ENCODE data around the gene CER1. TPM values are rescaled to one million over a fixed set of nuclear protein-coding genes. Genes with fewer than 3 reads are reported as not detected.

The CER1 gene
- total and polyA plus RNA-seq, 2 experiments from 2014 or later, result 0.53 TPM; not detected in 1

- Histone ChIP-seq H4K20me1 (ENCODE audit: insufficient read depth, poor library complexity, severe bottlenecking) (no peaks in the 10 kb centered on the region), H3K36me3 (replicated peaks; ENCODE audit: insufficient read depth, low read depth) (no peaks in the 10 kb centered on the region), H3K27me3 (no peaks in the 10 kb centered on the region), H2AFZ (no peak overlapping the region), H3K27ac (peak overlapping the region; percentile 71), H3K79me2 (no peaks in the 10 kb centered on the region), H3K4me2 (no peak overlapping the region), H3K9me2 (replicated peaks; ENCODE audit: insufficient read depth) (no peaks in the 10 kb centered on the region), H3K4me3 (no peak overlapping the region), H3K9me3 (ENCODE audit: low read depth) (no peaks in the 10 kb centered on the region), H3K4me1 (ENCODE audit: insufficient read depth) (no peaks in the 10 kb centered on the region)
- TF ChIP-seq EZH2phosphoT487 (IDR thresholded peaks at IDR 0.05; ENCODE audit: low read depth, severe bottlenecking, unreplicated experiment), result no peak
- no peak for TF ChIP-seq EZH2 (IDR thresholded peaks at IDR 0.05; ENCODE audit: borderline replicate concordance)
- TF ChIP-seq CTCF (IDR thresholded peaks at IDR 0.05; ENCODE audit: poor library complexity), result no peak
- DNase-seq (ENCODE audit: low spot score), result no peak
- WGBS (ENCODE audit: low lambda C conversion rate, missing lambda C conversion rate), result 93% methylated on average over 1 of the region's 1 CpG
These were observed 8.9 kb upstream of the CER1 start for GRCh38 chr9:14731294-14731981.

DNA sequence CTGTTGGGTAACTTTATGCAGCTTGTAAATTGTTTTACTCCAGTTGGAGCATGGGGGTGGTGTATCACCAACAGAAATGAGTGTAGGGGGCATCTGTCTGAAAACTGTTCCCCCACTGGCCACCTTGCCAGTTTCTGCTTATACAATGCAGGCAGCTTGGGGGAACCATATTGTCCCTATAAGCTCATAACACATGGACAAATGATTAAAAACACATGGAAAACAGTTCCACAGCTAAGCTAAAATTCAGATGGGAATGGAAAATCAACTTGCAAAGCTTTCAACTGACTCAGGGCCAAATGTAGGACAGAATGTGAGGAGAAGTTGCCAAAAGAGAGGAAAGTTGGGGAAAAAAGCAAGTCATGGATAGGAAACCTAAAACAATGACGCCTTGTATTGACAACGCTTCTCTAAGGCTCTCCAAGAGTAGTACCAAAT is 7.9 kb upstream of the CER1 start:
- H3K27ac ChIP-seq, result peak overlapping the region; percentile 86
- no peak for TF ChIP-seq CTCF (IDR thresholded peaks at IDR 0.05; ENCODE audit: poor library complexity)
- peak; percentile 59 for DNase-seq (ENCODE audit: low spot score)

GRCh38 chr9:14723301-14723700 is 768 bp upstream of the CER1 start:
- DNase-seq (ENCODE audit: low spot score), result no peak
- no peak overlapping the region for H2AFZ ChIP-seq
- 36% methylated on average over 4 of the region's 4 CpGs for WGBS (ENCODE audit: low lambda C conversion rate, missing lambda C conversion rate)
- H3K4me3 ChIP-seq, result no peak overlapping the region
- peaks cover 7% of the 10 kb centered on the region for H3K27me3 ChIP-seq
- no peaks in the 10 kb centered on the region for H3K79me2 ChIP-seq
- no peaks in the 10 kb centered on the region for H4K20me1 ChIP-seq (ENCODE audit: insufficient read depth, poor library complexity, severe bottlenecking)
- no peak overlapping the region for H3K27ac ChIP-seq
- no peaks in the 10 kb centered on the region for H3K36me3 ChIP-seq (replicated peaks; ENCODE audit: insufficient read depth, low read depth)
- no peak for TF ChIP-seq EZH2phosphoT487 (IDR thresholded peaks at IDR 0.05; ENCODE audit: low read depth, severe bottlenecking, unreplicated experiment)
- TF ChIP-seq EZH2 (IDR thresholded peaks at IDR 0.05; ENCODE audit: borderline replicate concordance), result no peak
- TF ChIP-seq CTCF (IDR thresholded peaks at IDR 0.05; ENCODE audit: poor library complexity), result no peak
- no peaks in the 10 kb centered on the region for H3K9me2 ChIP-seq (replicated peaks; ENCODE audit: insufficient read depth)
- no peaks in the 10 kb centered on the region for H3K9me3 ChIP-seq (ENCODE audit: low read depth)
- H3K4me2 ChIP-seq, result no peak overlapping the region
- no peaks in the 10 kb centered on the region for H3K4me1 ChIP-seq (ENCODE audit: insufficient read depth)

More for the DNA sequence above, 7.9 kb upstream of the CER1 start:
- Histone ChIP-seq H2AFZ (no peak overlapping the region), H3K4me1 (ENCODE audit: insufficient read depth) (no peaks in the 10 kb centered on the region), H3K9me3 (ENCODE audit: low read depth) (no peaks in the 10 kb centered on the region), H3K4me3 (no peak overlapping the region), H3K79me2 (no peaks in the 10 kb centered on the region), H3K36me3 (replicated peaks; ENCODE audit: insufficient read depth, low read depth) (no peaks in the 10 kb centered on the region), H3K4me2 (no peak overlapping the region), H4K20me1 (ENCODE audit: insufficient read depth, poor library complexity, severe bottlenecking) (no peaks in the 10 kb centered on the region), H3K27me3 (no peaks in the 10 kb centered on the region), H3K9me2 (replicated peaks; ENCODE audit: insufficient read depth) (no peaks in the 10 kb centered on the region)
- 48% methylated on average over 2 of the region's 2 CpGs for WGBS (ENCODE audit: low lambda C conversion rate, missing lambda C conversion rate)

Data from hepatocyte (in vitro differentiated cells).